OCI-LY1 (cell line): ENCODE measurements around the gene DPY19L3.

ENCODE experiments used
- H2AFZ ChIP-seq: fragments of 200-600 bp; sonication (generic), shearing (Covaris generic); 2 replicates; pipeline ENCODE4 v1.6.0; 2014; ENCODE audit warnings: antibody characterized with exemption, mild to moderate bottlenecking, low read length
- H3F3A ChIP-seq: fragments of 200-600 bp; sonication (generic), shearing (Covaris generic); 2 replicates; pipeline ENCODE4 v1.6.0; 2014; ENCODE audit warnings: mild to moderate bottlenecking, antibody characterized with exemption, low read length, moderate library complexity; ENCODE audit not compliant: insufficient read depth
- H3K27ac ChIP-seq: fragments of 200-600 bp; sonication (generic); 2 replicates; pipeline ENCODE4 v1.5.1; 2014; ENCODE audit warnings: low read length, mixed run types, mild to moderate bottlenecking, low read depth; ENCODE audit not compliant: poor library complexity, severe bottlenecking
- H3K27me3 ChIP-seq: fragments of 200-600 bp; sonication (generic); 2 replicates; pipeline ENCODE4 v1.6.0; 2014; ENCODE audit warnings: antibody characterized with exemption, mild to moderate bottlenecking, low read length, moderate library complexity; ENCODE audit not compliant: insufficient read depth
- H3K36me3 ChIP-seq: fragments of 200-600 bp; sonication (generic); 2 replicates; pipeline ENCODE4 v1.6.1; 2014; ENCODE audit warnings: mild to moderate bottlenecking, antibody characterized with exemption, low read length, moderate library complexity, mixed read lengths; ENCODE audit not compliant: insufficient read depth
- H3K4me1 ChIP-seq: fragments of 200-600 bp; sonication (generic); 2 replicates; pipeline ENCODE4 v1.5.1; 2014; ENCODE audit warnings: mild to moderate bottlenecking, low read length, moderate library complexity; ENCODE audit not compliant: insufficient read depth, severe bottlenecking
- H3K4me2 ChIP-seq: fragments of 200-600 bp; sonication (generic), shearing (Covaris generic); 2 replicates; pipeline ENCODE4 v1.6.1; 2014; ENCODE audit warnings: low read length
- H3K4me3 ChIP-seq: fragments of 200-600 bp; sonication (generic); 2 replicates; pipeline ENCODE4 v1.5.1; 2014; ENCODE audit warnings: low read length, low read depth, mild to moderate bottlenecking, mixed read lengths; ENCODE audit not compliant: poor library complexity, severe bottlenecking
- H3K79me2 ChIP-seq: fragments of 200-600 bp; shearing (Covaris generic); 2 replicates; pipeline ENCODE4 v1.6.1; 2016; ENCODE audit warnings: mixed run types, low read length, mixed read lengths; ENCODE audit not compliant: insufficient read depth
- H3K9ac ChIP-seq: fragments of 200-600 bp; sonication (generic), shearing (Covaris generic); 2 replicates; pipeline ENCODE4 v1.6.1; 2014; ENCODE audit warnings: mild to moderate bottlenecking, low read length, mixed read lengths
- H3K9me2 ChIP-seq: fragments of 200-600 bp; sonication (generic), shearing (Covaris generic); 2 replicates; pipeline ENCODE4 v1.6.1; 2014; ENCODE audit warnings: low read depth, mild to moderate bottlenecking, low read length, mixed read lengths
- H3K9me3 ChIP-seq: fragments of 200-600 bp; shearing (Covaris generic); 2 replicates; pipeline ENCODE4 v1.6.1; 2014; ENCODE audit warnings: low read length, mixed read lengths
- H4K20me1 ChIP-seq: fragments of 200-600 bp; sonication (generic), shearing (Covaris generic); 2 replicates; pipeline ENCODE4 v1.6.0; 2016; ENCODE audit warnings: mild to moderate bottlenecking, low read length; ENCODE audit not compliant: insufficient read depth
- EZH2 ChIP-seq: fragments of 200-600 bp; sonication (generic), shearing (Covaris generic); IDR thresholded peaks from 2 replicates; pipeline ENCODE4 v1.8.0; 2017; ENCODE audit warnings: borderline replicate concordance, mixed run types, mild to moderate bottlenecking, antibody characterized with exemption, low read length, moderate library complexity, mixed read lengths
- TF ChIP-seq, protein P1 (sequence below): fragments of 200-600 bp; sonication (generic), shearing (Covaris generic); IDR thresholded peaks from 2 replicates; pipeline ENCODE4 v1.5.1; 2017; ENCODE audit warnings: mild to moderate bottlenecking, antibody characterized with exemption, low read length, moderate library complexity, mixed read lengths

DPY19L3 gene

DNA sequence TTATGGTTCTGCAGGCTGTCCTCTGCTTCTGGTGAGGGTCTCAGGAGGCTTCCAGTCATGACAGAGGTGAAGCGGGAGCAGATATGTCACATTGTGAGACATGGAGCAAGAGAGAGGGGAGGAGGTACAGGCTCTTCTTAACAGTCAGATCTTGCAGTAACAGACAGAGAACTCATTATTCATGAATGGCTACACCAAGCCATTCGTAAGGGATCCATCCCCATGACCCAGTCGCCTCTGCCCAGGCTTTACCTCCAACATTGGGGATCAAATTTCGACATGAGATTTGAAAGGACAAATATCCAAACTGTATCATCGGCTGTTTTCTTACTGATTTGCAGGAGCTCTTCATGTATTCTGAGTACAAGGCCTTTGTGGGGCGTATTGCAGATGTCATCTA lies 38.5 kb upstream of the DPY19L3 start:
- TF ChIP-seq, protein P1, sequence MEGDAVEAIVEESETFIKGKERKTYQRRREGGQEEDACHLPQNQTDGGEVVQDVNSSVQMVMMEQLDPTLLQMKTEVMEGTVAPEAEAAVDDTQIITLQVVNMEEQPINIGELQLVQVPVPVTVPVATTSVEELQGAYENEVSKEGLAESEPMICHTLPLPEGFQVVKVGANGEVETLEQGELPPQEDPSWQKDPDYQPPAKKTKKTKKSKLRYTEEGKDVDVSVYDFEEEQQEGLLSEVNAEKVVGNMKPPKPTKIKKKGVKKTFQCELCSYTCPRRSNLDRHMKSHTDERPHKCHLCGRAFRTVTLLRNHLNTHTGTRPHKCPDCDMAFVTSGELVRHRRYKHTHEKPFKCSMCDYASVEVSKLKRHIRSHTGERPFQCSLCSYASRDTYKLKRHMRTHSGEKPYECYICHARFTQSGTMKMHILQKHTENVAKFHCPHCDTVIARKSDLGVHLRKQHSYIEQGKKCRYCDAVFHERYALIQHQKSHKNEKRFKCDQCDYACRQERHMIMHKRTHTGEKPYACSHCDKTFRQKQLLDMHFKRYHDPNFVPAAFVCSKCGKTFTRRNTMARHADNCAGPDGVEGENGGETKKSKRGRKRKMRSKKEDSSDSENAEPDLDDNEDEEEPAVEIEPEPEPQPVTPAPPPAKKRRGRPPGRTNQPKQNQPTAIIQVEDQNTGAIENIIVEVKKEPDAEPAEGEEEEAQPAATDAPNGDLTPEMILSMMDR = no peak
- no peak for TF ChIP-seq EZH2
- H3K79me2 ChIP-seq = peaks cover 6% of the 10 kb centered on the region; the same call in 1 of the 2 replicates
- peaks cover 88% of the 10 kb centered on the region for H3K36me3 ChIP-seq
- H3K27ac ChIP-seq = no peak overlapping the region
- no peaks in the 10 kb centered on the region for H3K9me2 ChIP-seq
- no peaks in the 10 kb centered on the region for H3F3A ChIP-seq
- H3K9me3 ChIP-seq = no peaks in the 10 kb centered on the region
- no peaks in the 10 kb centered on the region for H3K27me3 ChIP-seq
- H3K4me1 ChIP-seq = no peaks in the 10 kb centered on the region
- H2AFZ ChIP-seq = no peak overlapping the region
- H4K20me1 ChIP-seq = no peaks in the 10 kb centered on the region
- no peak overlapping the region for H3K4me2 ChIP-seq
- no peak overlapping the region for H3K9ac ChIP-seq
- H3K4me3 ChIP-seq = no peak overlapping the region

DNA sequence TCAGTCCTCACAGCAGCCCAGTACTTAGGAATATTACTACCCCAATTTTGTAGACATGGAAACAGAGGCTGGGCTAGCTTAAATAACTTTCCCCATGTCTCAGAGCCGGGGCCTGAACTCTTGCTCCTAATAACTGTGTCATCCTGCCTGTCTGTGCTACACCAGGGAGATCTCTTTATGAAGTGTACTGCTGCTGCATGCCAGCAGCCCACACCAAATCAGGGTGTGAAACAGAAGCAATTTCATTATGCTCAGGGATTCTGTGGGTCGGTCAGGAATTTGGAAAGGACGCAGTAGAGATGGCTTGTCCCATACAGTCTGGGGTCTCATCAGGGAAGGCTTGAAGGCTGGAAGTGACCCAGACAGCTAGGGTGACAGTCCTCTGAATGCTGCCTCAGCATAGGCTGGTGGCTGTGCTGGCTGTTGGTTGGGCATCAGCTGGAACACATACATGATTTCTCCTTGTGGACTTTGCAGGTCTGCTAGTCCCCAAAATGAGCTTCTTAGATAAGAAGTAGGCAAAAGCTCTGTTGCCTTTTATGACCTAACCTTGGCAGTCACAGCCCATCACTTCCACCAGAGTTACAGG lies 37.5 kb upstream of the DPY19L3 start:
- no peaks in the 10 kb centered on the region for H4K20me1 ChIP-seq
- H2AFZ ChIP-seq = no peak overlapping the region
- no peak for TF ChIP-seq EZH2
- TF ChIP-seq, protein P1 = no peak
- no peak overlapping the region for H3K27ac ChIP-seq
- no peaks in the 10 kb centered on the region for H3K9me3 ChIP-seq
- H3K4me3 ChIP-seq = no peak overlapping the region
- H3K4me1 ChIP-seq = no peaks in the 10 kb centered on the region
- H3K9ac ChIP-seq = no peak overlapping the region
- H3K36me3 ChIP-seq = peaks cover 88% of the 10 kb centered on the region
- H3F3A ChIP-seq = no peaks in the 10 kb centered on the region
- H3K9me2 ChIP-seq = no peaks in the 10 kb centered on the region
- H3K27me3 ChIP-seq = no peaks in the 10 kb centered on the region
- H3K4me2 ChIP-seq = no peak overlapping the region
- H3K79me2 ChIP-seq = peaks cover 6% of the 10 kb centered on the region; the same call in 1 of the 2 replicates

DNA sequence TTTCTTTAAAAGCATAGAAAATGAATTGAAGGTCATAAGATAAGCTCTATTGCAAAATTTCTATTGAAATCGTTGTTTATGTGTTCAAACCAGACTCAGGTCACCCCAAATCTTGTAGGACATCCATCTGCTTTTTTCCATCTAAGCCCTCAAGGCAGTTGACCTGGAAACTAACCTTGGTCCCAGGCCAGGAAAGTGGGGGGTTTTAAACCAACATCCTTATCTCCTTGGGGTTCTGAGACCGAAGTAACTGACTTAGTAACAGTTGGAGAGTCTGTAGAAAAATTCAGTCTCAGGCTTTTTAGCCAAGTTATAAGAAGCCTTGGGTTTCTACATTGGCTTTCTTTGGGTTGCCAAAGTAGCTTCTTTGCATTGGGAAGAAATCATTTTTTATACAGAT lies 36.8 kb upstream of the DPY19L3 start:
- H3F3A ChIP-seq = no peaks in the 10 kb centered on the region
- H3K27ac ChIP-seq = no peak overlapping the region
- H4K20me1 ChIP-seq = no peaks in the 10 kb centered on the region
- H2AFZ ChIP-seq = no peak overlapping the region
- H3K9ac ChIP-seq = no peak overlapping the region
- no peaks in the 10 kb centered on the region for H3K9me3 ChIP-seq
- H3K4me3 ChIP-seq = no peak overlapping the region
- no peak overlapping the region for H3K4me2 ChIP-seq
- no peaks in the 10 kb centered on the region for H3K27me3 ChIP-seq
- no peaks in the 10 kb centered on the region for H3K4me1 ChIP-seq
- TF ChIP-seq, protein P1 = no peak
- no peak for TF ChIP-seq EZH2
- peaks cover 6% of the 10 kb centered on the region; the same call in 1 of the 2 replicates for H3K79me2 ChIP-seq
- peaks cover 88% of the 10 kb centered on the region for H3K36me3 ChIP-seq
- H3K9me2 ChIP-seq = no peaks in the 10 kb centered on the region
